ENCODE data around the gene LENG1.
A peak's percentile ranks its signal among the peaks of the same experiment; 100 is the strongest.

The LENG1 gene

DNA sequence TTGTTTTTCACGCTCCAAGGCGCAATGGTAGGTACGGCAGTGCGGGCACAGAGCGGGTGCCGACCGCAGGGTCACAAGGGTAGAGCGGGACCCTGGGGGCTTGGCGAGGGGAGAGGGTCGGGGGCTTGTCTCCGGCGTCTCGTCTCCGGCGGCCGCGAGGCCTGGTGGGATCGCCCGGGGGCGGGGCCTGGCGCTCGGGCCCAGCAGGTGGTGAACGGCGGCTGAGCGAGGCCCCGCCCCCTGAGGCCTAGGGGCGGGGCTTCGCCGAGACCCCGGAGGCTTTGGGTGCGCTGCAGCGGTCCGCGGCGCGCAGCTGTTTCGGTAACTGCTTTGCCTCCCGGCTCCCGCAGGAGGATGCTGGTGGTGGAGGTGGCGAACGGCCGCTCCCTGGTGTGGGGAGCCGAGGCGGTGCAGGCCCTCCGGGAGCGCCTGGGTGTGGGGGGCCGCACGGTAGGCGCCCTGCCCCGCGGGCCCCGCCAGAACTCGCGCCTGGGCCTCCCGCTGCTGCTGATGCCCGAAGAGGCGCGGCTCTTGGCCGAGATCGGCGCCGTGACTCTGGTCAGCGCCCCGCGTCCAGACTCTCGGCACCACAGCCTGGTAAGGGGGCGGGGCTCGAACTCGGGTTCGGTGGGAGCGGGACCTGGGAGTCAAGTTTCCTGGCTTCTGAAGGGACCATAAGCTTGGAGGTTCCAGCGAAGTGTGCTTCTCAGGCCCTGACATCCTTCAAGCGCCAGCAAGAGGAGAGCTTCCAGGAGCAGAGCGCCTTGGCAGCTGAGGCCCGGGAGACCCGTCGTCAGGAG is 31.7 kb upstream of the LENG1 start, which contains the start of gene TSEN34:
TSS of gene TSEN34 (plus strand) at position 298 of the 800 bp plus-strand sequence. CDS start at position 355, 57 bp downstream.
- peak within 1 kb of the TSS; percentile 94 for H3K27ac ChIP-seq (ENCODE audit: low read length)
- peak; percentile 91 for DNase-seq
- peak within 1 kb of the TSS; percentile 92 for H3K9ac ChIP-seq (ENCODE audit: low read length)
- H3K9me3 ChIP-seq (replicated peaks; ENCODE audit: insufficient read depth, low read length), result no peaks in the 10 kb centered on the region
- no peaks in the 10 kb centered on the region for H3K36me3 ChIP-seq (replicated peaks; ENCODE audit: insufficient read depth, low read length)
- peak within 1 kb of the TSS; percentile 96 for H3K4me2 ChIP-seq (ENCODE audit: low read depth, low read length)
- TF ChIP-seq, protein P1, sequence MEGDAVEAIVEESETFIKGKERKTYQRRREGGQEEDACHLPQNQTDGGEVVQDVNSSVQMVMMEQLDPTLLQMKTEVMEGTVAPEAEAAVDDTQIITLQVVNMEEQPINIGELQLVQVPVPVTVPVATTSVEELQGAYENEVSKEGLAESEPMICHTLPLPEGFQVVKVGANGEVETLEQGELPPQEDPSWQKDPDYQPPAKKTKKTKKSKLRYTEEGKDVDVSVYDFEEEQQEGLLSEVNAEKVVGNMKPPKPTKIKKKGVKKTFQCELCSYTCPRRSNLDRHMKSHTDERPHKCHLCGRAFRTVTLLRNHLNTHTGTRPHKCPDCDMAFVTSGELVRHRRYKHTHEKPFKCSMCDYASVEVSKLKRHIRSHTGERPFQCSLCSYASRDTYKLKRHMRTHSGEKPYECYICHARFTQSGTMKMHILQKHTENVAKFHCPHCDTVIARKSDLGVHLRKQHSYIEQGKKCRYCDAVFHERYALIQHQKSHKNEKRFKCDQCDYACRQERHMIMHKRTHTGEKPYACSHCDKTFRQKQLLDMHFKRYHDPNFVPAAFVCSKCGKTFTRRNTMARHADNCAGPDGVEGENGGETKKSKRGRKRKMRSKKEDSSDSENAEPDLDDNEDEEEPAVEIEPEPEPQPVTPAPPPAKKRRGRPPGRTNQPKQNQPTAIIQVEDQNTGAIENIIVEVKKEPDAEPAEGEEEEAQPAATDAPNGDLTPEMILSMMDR (IDR thresholded peaks at IDR 0.05; ENCODE audit: low read length), result no peak
- no peak for TF ChIP-seq EZH2phosphoT487 (IDR thresholded peaks at IDR 0.05; ENCODE audit: low read length)
- no peak for TF ChIP-seq EZH2 (optimal IDR thresholded peaks at IDR 0.05; ENCODE audit: low read depth, low read length)
- H3K9me2 ChIP-seq (replicated peaks; ENCODE audit: insufficient read depth, low read length), result no peaks in the 10 kb centered on the region
- peaks cover 14% of the 10 kb centered on the region for H3K4me1 ChIP-seq (ENCODE audit: low read length)
- no peaks in the 10 kb centered on the region for H3K27me3 ChIP-seq (replicated peaks; ENCODE audit: insufficient read depth, low read length)
- peak within 1 kb of the TSS; percentile 79 for H3K4me3 ChIP-seq (ENCODE audit: low read length)
- no peaks in the 10 kb centered on the region for H4K20me1 ChIP-seq (ENCODE audit: insufficient read depth, low read length)
- no peaks in the 10 kb centered on the region for H3F3A ChIP-seq (ENCODE audit: insufficient read depth, low read length)
- peak within 1 kb of the TSS; percentile 79 for H2AFZ ChIP-seq (ENCODE audit: low read length)
- peaks cover 30% of the 10 kb centered on the region for H3K79me2 ChIP-seq (ENCODE audit: low read length)

DNA sequence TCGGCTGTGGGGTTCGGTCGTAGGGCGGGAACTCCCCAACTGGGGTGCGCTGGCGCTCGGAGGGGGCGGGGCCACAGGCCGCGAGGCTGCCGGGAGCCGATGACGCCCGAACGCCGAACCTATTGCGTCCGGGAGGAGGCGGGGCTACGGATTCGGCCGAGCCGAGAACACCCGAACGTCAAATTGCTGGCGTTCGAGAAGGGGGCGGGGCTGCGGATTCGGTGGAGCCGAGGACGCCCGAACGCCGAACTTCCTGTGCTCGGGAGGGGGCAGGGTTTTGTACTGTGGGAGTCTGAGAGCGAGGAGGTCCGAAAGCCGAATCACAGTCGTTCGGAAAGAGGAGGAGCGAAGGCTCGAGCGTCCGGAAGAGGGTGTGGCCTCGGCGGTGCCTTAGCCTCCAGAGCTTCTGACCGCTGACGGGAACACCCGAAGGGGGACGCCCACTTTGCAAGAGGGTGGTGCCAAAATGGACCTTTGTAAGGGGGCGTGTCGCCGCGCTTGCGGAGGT is 31.0 kb upstream of the LENG1 start:
- Histone ChIP-seq H2AFZ (ENCODE audit: low read length) (peak overlapping the region; percentile 79), H3K27me3 (replicated peaks; ENCODE audit: insufficient read depth, low read length) (no peaks in the 10 kb centered on the region), H3K36me3 (replicated peaks; ENCODE audit: insufficient read depth, low read length) (no peaks in the 10 kb centered on the region), H3K79me2 (ENCODE audit: low read length) (peaks cover 30% of the 10 kb centered on the region), H3F3A (ENCODE audit: insufficient read depth, low read length) (no peaks in the 10 kb centered on the region), H3K9ac (ENCODE audit: low read length) (peak overlapping the region; percentile 92), H3K4me2 (ENCODE audit: low read depth, low read length) (peak overlapping the region; percentile 96; the same call in 1 of the 2 replicates), H3K9me2 (replicated peaks; ENCODE audit: insufficient read depth, low read length) (no peaks in the 10 kb centered on the region), H3K4me1 (ENCODE audit: low read length) (peaks cover 14% of the 10 kb centered on the region), H4K20me1 (ENCODE audit: insufficient read depth, low read length) (no peaks in the 10 kb centered on the region), H3K4me3 (ENCODE audit: low read length) (peak overlapping the region; percentile 79), H3K9me3 (replicated peaks; ENCODE audit: insufficient read depth, low read length) (no peaks in the 10 kb centered on the region), H3K27ac (ENCODE audit: low read length) (peak overlapping the region; percentile 94)
- TF ChIP-seq, protein P1 (IDR thresholded peaks at IDR 0.05; ENCODE audit: low read length), result no peak
- no peak for TF ChIP-seq EZH2 (optimal IDR thresholded peaks at IDR 0.05; ENCODE audit: low read depth, low read length)
- TF ChIP-seq EZH2phosphoT487 (IDR thresholded peaks at IDR 0.05; ENCODE audit: low read length), result no peak
- DNase-seq, result peak; percentile 99

DNA sequence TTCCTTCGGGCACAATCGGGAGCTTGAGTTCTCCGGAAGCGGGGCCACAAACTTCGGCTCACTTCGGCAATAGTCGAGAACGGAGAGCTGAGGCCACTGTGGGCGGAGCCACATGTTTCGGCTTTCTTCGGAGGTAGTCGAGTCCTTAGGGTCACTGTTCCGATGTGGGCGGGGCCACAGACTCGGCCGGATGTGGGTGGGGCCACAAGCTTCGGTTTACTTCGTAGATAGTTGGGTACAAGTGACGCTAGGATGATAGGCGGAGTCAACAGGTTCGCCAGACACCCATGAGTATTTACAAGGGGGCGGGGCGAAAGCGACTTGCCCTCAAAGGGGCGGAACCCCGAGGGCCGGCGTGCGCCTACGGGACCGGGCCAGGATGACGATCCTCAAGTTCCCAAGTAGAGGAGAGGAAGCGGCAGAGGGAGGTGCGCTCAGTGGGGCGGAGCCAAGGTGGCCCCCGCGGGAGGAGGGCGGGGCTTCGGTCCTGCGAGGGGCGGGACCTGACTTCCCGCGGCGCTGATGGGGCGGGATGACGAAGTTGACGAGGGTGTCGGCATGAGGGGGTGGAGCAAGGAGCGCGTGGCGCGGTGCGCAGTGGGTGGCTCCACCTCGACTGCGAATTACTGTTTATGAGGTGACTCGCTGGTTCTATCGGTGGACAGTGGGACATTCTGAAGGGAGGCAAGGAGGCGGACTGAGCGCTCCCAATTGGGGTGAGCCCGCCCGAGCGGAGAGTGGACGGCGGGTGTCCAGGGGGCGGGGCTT is 30.4 kb upstream of the LENG1 start:
- peaks cover 30% of the 10 kb centered on the region for H3K79me2 ChIP-seq (ENCODE audit: low read length)
- no peaks in the 10 kb centered on the region for H3K27me3 ChIP-seq (replicated peaks; ENCODE audit: insufficient read depth, low read length)
- H3K9me3 ChIP-seq (replicated peaks; ENCODE audit: insufficient read depth, low read length), result no peaks in the 10 kb centered on the region
- peak overlapping the region; percentile 94 for H3K27ac ChIP-seq (ENCODE audit: low read length)
- H3K36me3 ChIP-seq (replicated peaks; ENCODE audit: insufficient read depth, low read length), result no peaks in the 10 kb centered on the region
- peak overlapping the region; percentile 22; the same call in 1 of the 2 replicates for H2AFZ ChIP-seq (ENCODE audit: low read length)
- H3K4me2 ChIP-seq (ENCODE audit: low read depth, low read length), result peak overlapping the region; percentile 71; the same call in 1 of the 2 replicates
- H3K9ac ChIP-seq (ENCODE audit: low read length), result peak overlapping the region; percentile 92
- no peaks in the 10 kb centered on the region for H3F3A ChIP-seq (ENCODE audit: insufficient read depth, low read length)
- TF ChIP-seq EZH2 (optimal IDR thresholded peaks at IDR 0.05; ENCODE audit: low read depth, low read length) (no peak), EZH2phosphoT487 (IDR thresholded peaks at IDR 0.05; ENCODE audit: low read length) (no peak)
- TF ChIP-seq, protein P1 (IDR thresholded peaks at IDR 0.05; ENCODE audit: low read length), result no peak
- peak overlapping the region; percentile 79 for H3K4me3 ChIP-seq (ENCODE audit: low read length)
- H3K4me1 ChIP-seq (ENCODE audit: low read length), result peaks cover 14% of the 10 kb centered on the region
- peak; percentile 100 for DNase-seq
- H4K20me1 ChIP-seq (ENCODE audit: insufficient read depth, low read length), result no peaks in the 10 kb centered on the region
- no peaks in the 10 kb centered on the region for H3K9me2 ChIP-seq (replicated peaks; ENCODE audit: insufficient read depth, low read length)
